RPMI7951 (cell line): ENCODE results near the gene C12orf42. TPM values are rescaled to one million over a fixed set of nuclear protein-coding genes. Genes with fewer than 3 reads are reported as not detected.
"Not testable (repeated sequence)": the region's sequence is repeated elsewhere in the genome, so short reads cannot be mapped to it uniquely, and the experiment has no call there.

ENCODE experiments used
- DNase-seq: peaks from one replicate; pipeline ENCODE4 v3.0.0-alpha.2; 2012; ENCODE audit warnings: low read depth
- total RNA-seq: library from RNA; depleted of rRNA; stranded (reverse); fragments of >200 nt; shearing (Covaris generic); gene quantifications from 2 replicates; pipeline ENCODE4 v1.2.3, GENCODE V29; 2014

Gene C12orf42
- total RNA-seq, 1 experiment from 2014 or later, result not detected

GRCh38 chr12:103424849-103425586 is 70.8 kb downstream of the C12orf42 start:
- not testable (repeated sequence) for DNase-seq

GRCh38 chr12:103423516-103423910 is 72.3 kb downstream of the C12orf42 start:
- no peak for DNase-seq

- DNase-seq, result no peak
Observed at GRCh38 chr12:103422746-103423515, 72.8 kb downstream of the C12orf42 start.

GRCh38 chr12:103422328-103422727 is 73.4 kb downstream of the C12orf42 start:
- no peak for DNase-seq

- DNase-seq, result no peak
Observed at GRCh38 chr12:103421402-103421801, 74.4 kb downstream of the C12orf42 start.

GRCh38 chr12:103415681-103416080 is 80.1 kb downstream of the C12orf42 start:
- DNase-seq, result no peak

GRCh38 chr12:103401421-103401820 is 94.3 kb downstream of the C12orf42 start:
- no peak for DNase-seq

GRCh38 chr12:103399986-103400385 is 95.8 kb downstream of the C12orf42 start:
- no peak for DNase-seq

GRCh38 chr12:103397536-103397935 is 98.2 kb downstream of the C12orf42 start:
- no peak for DNase-seq

- DNase-seq, result no peak
Observed at GRCh38 chr12:103392722-103393121, 103.0 kb downstream of the C12orf42 start.

- no peak for DNase-seq
Observed at GRCh38 chr12:103391103-103391502, 104.7 kb downstream of the C12orf42 start.

- DNase-seq, result no peak
Observed at GRCh38 chr12:103387385-103387784, 108.4 kb downstream of the C12orf42 start.

- DNase-seq, result no peak
Observed at GRCh38 chr12:103386451-103386850, 109.3 kb downstream of the C12orf42 start.

- DNase-seq, result no peak
Observed at GRCh38 chr12:103382736-103383346, 112.9 kb downstream of the C12orf42 start.

GRCh38 chr12:103382119-103382518 is 113.6 kb downstream of the C12orf42 start:
- DNase-seq, result no peak

- DNase-seq, result no peak
Observed at GRCh38 chr12:103379670-103380069, 116.1 kb downstream of the C12orf42 start.

- no peak for DNase-seq
Observed at GRCh38 chr12:103373088-103373523, 122.7 kb downstream of the C12orf42 start.

GRCh38 chr12:103369929-103370328 is 125.8 kb downstream of the C12orf42 start:
- DNase-seq, result no peak

GRCh38 chr12:103368167-103368566 is 127.6 kb downstream of the C12orf42 start:
- no peak for DNase-seq

GRCh38 chr12:103354403-103354802 is 141.4 kb downstream of the C12orf42 start:
- DNase-seq, result no peak

GRCh38 chr12:103353913-103354312 is 141.9 kb downstream of the C12orf42 start:
- no peak for DNase-seq

GRCh38 chr12:103350116-103350515 is 145.7 kb downstream of the C12orf42 start:
- no peak for DNase-seq

GRCh38 chr12:103348935-103349334 is 146.8 kb downstream of the C12orf42 start:
- DNase-seq, result no peak
